Common myeloid progenitor, CD34-positive (primary cell): ENCODE data around the gene OR2H2.

Experiments used
- CTCF ChIA-PET: fragments of 350-600 bp; sonication (Branson Sonifier 250); formaldehyde crosslinking; loops from one replicate; lab custom pipeline; 2021; ENCODE audit warnings: antibody characterized with exemption; lab: Charles Lee
- POLR2A ChIA-PET: fragments of 350-600 bp; sonication (Branson Sonifier 250); formaldehyde crosslinking; loops from one replicate; lab custom pipeline; 2021; ENCODE audit warnings: antibody characterized with exemption; lab: Charles Lee
- DNase-seq, 3 donors: peaks; one replicate each; pipeline versions ENCODE4 v3.0.0 to v3.0.0-alpha.2; 2013
- H3K27ac ChIP-seq, 2 experiments: 1 replicate in 1 of 2; 2 replicates in 1 of 2; pipeline ENCODE4 v1.7.0; 2013; ENCODE audit warnings: inconsistent platforms in 2 of 2, low read length in 2 of 2, mild to moderate bottlenecking in 2 of 2, low read depth in 1 of 2, moderate library complexity in 1 of 2; ENCODE audit not compliant: severe bottlenecking in 2 of 2, insufficient read depth in 1 of 2, poor library complexity in 1 of 2
- H3K27me3 ChIP-seq, 5 experiments: replicated peaks in 2 of 5; 1 replicate in 3 of 5; 2 replicates in 2 of 5; pipeline versions ENCODE4 v1.6.1 to v1.7.0; 2013; ENCODE audit warnings: low read length in 4 of 5, mild to moderate bottlenecking in 2 of 5, moderate library complexity in 2 of 5, inconsistent platforms in 1 of 5; ENCODE audit not compliant: insufficient read depth in 5 of 5, control insufficient read depth in 4 of 5
- H3K36me3 ChIP-seq, 4 experiments: 1 replicate in 2 of 4; 2 replicates in 2 of 4; pipeline versions ENCODE4 v1.6.1 to v1.7.0; 2013; ENCODE audit warnings: low read length in 3 of 4, control low read depth in 1 of 4, mild to moderate bottlenecking in 1 of 4; ENCODE audit not compliant: control insufficient read depth in 4 of 4, insufficient read depth in 4 of 4
- H3K4me1 ChIP-seq, 4 experiments: 1 replicate in 3 of 4; 2 replicates in 1 of 4; pipeline versions ENCODE4 v1.6.1 to v1.7.1; 2013; ENCODE audit warnings: low read length in 3 of 4, mild to moderate bottlenecking in 3 of 4, control low read depth in 1 of 4, inconsistent platforms in 1 of 4, moderate library complexity in 1 of 4; ENCODE audit not compliant: control insufficient read depth in 4 of 4, insufficient read depth in 4 of 4; ENCODE audit errors: control extremely low read depth in 1 of 4
- H3K4me3 ChIP-seq, 7 experiments: 1 replicate in 4 of 7; 2 replicates in 3 of 7; pipeline versions ENCODE4 v1.5.1 to v1.7.0; 2013; ENCODE audit warnings: mild to moderate bottlenecking in 7 of 7, low read length in 6 of 7, moderate library complexity in 6 of 7, inconsistent platforms in 2 of 7, low read depth in 2 of 7, control low read depth in 1 of 7; ENCODE audit not compliant: insufficient read depth in 4 of 7, control insufficient read depth in 1 of 7; ENCODE audit errors: extremely low read depth in 1 of 7
- H3K9me3 ChIP-seq, 5 experiments: 1 replicate in 4 of 5; 2 replicates in 1 of 5; pipeline versions ENCODE4 v1.6.1 to v1.7.1; 2013; ENCODE audit warnings: low read length in 4 of 5, mild to moderate bottlenecking in 2 of 5, inconsistent platforms in 1 of 5, low read depth in 1 of 5, moderate library complexity in 1 of 5; ENCODE audit not compliant: control insufficient read depth in 4 of 5, insufficient read depth in 2 of 5; ENCODE audit errors: control extremely low read depth in 1 of 5
- WGBS: methylation state at CpG from one replicate; pipeline ENCODE4 v1.1.5; 2013; ENCODE audit not compliant: insufficient coverage; 5-methylcytosine and 5-hydroxymethylcytosine counted together

The OR2H2 gene

DNA sequence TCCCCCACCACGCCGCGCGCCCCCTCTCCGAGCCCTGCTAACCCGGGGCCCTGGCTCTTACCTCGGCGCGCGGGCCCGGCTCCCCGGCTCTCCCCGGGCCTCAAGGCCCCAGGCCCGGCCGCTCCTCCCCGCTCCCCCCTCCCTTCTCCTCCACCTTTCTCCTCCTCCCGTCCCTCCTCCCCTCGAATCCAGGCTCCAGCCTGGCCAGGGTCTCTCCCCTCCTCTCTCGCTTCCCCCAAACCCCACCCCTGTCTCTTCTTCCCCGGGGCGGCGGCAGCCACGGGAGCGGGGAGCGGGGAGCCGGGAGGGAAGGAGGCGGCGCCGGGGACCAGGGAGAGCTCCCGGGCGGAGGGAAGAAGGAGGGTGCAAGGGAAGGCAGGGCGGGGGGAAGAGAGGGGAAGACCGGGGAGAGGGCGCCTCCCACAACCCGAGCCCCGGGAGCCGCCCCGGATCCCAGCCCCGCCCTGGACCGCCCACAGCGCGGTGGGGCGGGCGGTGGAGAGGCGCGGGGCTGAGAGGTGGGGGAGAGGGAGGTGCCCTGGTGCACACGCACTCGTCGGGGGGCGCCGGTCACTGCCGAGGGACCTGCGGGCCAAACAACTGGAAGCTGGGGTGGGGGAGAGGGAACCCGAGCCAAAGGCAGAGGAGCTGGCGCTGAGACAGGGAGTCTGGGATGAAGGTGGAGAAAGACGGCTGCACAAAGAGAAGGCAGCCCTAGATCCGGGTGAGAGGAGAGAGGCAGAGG, 48.0 kb downstream of the OR2H2 start, which contains the start of gene GABBR1:
Gene GABBR1 (minus strand): TSS at position 395 of the 745 bp plus-strand sequence. CDS start 798 bp downstream, outside the sequence.
- WGBS: 0% methylated on average over 34 of the region's 57 CpGs
- peak within 1 kb of the TSS; percentile 44 to 82 (median 64) for H3K4me3 ChIP-seq
- ChIA-PET CTCF (interaction anchor here (1.0 to 1.8 kb wide), 4 partner anchors 14 to 23 kb away, joined by 3 to 11 read pairs (median 6); no protein-coding TSS in a partner anchor), POLR2A (interaction anchor here (0.6 to 0.8 kb wide), 3 partner anchors 17 to 825 kb away, joined by 3 to 5 read pairs (median 4); no protein-coding TSS in a partner anchor)
- peaks cover 6 to 43% (median 27%) of the 10 kb centered on the region in 4 experiments for H3K4me1 ChIP-seq
- DNase-seq: peak; percentile 57 to 76 (median 65)
- H3K27me3 ChIP-seq: peaks cover 0 to 26% (median 0%) of the 10 kb centered on the region in 5 experiments
- H3K9me3 ChIP-seq: no peaks in the 10 kb centered on the region
- H3K27ac ChIP-seq: peak within 1 kb of the TSS in 1 of 2 experiments; percentile 34
- H3K36me3 ChIP-seq: no peaks in the 10 kb centered on the region

DNA sequence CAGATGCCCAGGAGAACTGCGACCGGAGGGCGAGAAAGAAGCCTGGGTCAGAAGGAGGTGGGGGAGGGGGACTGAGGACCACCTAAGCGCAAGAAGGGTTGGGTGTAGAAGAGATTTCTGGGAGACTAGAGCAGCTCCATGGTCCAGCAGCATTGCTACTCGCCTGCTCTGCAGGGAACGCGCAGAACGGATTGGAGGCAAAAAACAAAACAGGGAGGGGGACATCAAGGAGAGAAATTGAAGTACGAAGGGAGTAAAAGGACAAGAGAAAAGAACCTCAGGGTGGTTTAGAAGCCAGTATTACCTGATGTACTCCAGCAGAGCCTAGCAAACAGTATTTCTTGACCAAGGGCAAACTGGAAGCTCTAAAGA, 48.6 kb downstream of the OR2H2 start:
- Histone ChIP-seq H3K36me3 (no peaks in the 10 kb centered on the region), H3K27ac (peak overlapping the region in 1 of 2 experiments; percentile 34), H3K4me1 (peaks cover 6 to 39% (median 23%) of the 10 kb centered on the region in 4 experiments), H3K4me3 (peak overlapping the region; percentile 44 to 82 (median 64)), H3K27me3 (peaks cover 0 to 26% (median 0%) of the 10 kb centered on the region in 5 experiments), H3K9me3 (no peaks in the 10 kb centered on the region)
- ChIA-PET CTCF (interaction anchor here (1.0 to 1.8 kb wide), 4 partner anchors 14 to 22 kb away, joined by 3 to 11 read pairs (median 6); no protein-coding TSS in a partner anchor), POLR2A (interaction anchor here (0.6 to 0.8 kb wide), 3 partner anchors 16 to 826 kb away, joined by 3 to 5 read pairs (median 4); no protein-coding TSS in a partner anchor)
- 5% methylated on average over 9 of the region's 9 CpGs for WGBS
- peak in 2 of 3 donors; percentile 17 to 20 for DNase-seq

GRCh38 chr6:29637247-29637646, 52.3 kb downstream of the OR2H2 start:
- Histone ChIP-seq H3K27ac (no peak overlapping the region), H3K27me3 (peaks cover 0 to 5% (median 0%) of the 10 kb centered on the region in 5 experiments), H3K4me3 (no peak overlapping the region), H3K9me3 (no peaks in the 10 kb centered on the region), H3K36me3 (no peaks in the 10 kb centered on the region), H3K4me1 (peaks cover 0 to 12% (median 6%) of the 10 kb centered on the region in 4 experiments)
- 100% methylated on average over 5 of the region's 9 CpGs for WGBS
- no peak for DNase-seq
- POLR2A ChIA-PET: no interaction called here
- CTCF ChIA-PET: interaction anchor here (5.1 kb wide), 1 partner anchor 17 kb away, joined by 24 read pairs; no protein-coding TSS in a partner anchor
